ENCODE results near the gene CEP126.

The CEP126 gene

DNA sequence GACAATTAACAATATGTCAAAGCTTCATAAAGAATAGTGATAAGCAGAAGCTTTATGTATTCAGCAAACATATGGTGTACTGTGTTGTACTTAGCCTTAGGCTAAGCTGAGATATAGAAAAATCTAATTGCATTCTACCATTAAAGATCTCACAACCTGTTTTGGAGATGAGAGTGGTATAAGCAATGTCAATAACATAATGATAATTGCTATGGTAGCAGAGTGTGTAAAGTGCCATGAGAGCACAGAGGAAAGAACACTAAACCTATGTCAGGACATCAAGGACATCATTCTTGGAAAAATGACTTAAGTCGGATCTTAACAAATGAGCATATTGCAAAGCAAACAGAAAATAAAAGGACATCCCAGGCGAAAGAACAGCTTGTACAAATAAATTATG, 30.1 kb downstream of the CEP126 start:
- ATAC-seq = no peak
- TF ChIP-seq CSRNP3 (CRISPR knock-in tag; IDR thresholded peaks at IDR 0.05) (no peak), ZFP3 (CRISPR knock-in tag; IDR thresholded peaks at IDR 0.05) (no peak), TCF4 (CRISPR knock-in tag; IDR thresholded peaks at IDR 0.05; ENCODE audit: borderline replicate concordance) (0 out of 2 replicates have a peak, but pooled peaks have one; percentile 63)

DNA sequence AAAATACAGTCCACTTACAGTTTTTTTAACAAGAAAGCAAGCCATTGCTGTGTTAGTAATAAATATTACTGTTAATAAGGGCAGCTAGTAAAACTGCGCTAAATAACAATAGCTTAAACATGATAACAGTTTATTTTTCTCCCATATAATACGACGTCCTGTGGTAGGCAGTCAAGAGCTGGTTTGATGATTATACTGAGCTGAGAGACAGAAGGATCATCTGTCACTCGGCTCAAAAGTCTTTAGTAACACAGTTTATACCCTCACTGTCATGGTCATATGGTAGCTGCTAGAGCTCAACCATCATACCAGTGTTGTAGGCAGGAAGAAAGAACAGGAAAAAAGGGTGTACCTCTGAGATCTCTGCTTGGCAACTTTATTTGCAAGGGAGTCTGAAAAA, 30.6 kb downstream of the CEP126 start:
- ATAC-seq = no peak
- TF ChIP-seq ZFP30 (CRISPR knock-in tag; IDR thresholded peaks at IDR 0.05) (no peak), ARNTL (CRISPR knock-in tag; IDR thresholded peaks at IDR 0.05; ENCODE audit: borderline replicate concordance, low read depth) (no peak), ZNF70 (CRISPR knock-in tag; IDR thresholded peaks at IDR 0.05) (no peak), GLIS3 (CRISPR knock-in tag; IDR thresholded peaks at IDR 0.05) (no peak), ZNF8 (CRISPR knock-in tag; IDR thresholded peaks at IDR 0.05) (no peak), ZC3H10 (CRISPR knock-in tag; IDR thresholded peaks at IDR 0.05) (no peak), CSDC2 (CRISPR knock-in tag; IDR thresholded peaks at IDR 0.05) (no peak), RARB (CRISPR knock-in tag; IDR thresholded peaks at IDR 0.05) (no peak), PPARA (CRISPR knock-in tag; IDR thresholded peaks at IDR 0.05; ENCODE audit: borderline replicate concordance) (no peak), ISL1 (CRISPR knock-in tag; IDR thresholded peaks at IDR 0.05) (no peak), PATZ1 (CRISPR knock-in tag; IDR thresholded peaks at IDR 0.05; ENCODE audit: borderline replicate concordance) (no peak), ESRRG (CRISPR knock-in tag; IDR thresholded peaks at IDR 0.05) (no peak), BACH2 (CRISPR knock-in tag; IDR thresholded peaks at IDR 0.05; ENCODE audit: borderline replicate concordance) (no peak)
- TF ChIP-seq, protein P1, sequence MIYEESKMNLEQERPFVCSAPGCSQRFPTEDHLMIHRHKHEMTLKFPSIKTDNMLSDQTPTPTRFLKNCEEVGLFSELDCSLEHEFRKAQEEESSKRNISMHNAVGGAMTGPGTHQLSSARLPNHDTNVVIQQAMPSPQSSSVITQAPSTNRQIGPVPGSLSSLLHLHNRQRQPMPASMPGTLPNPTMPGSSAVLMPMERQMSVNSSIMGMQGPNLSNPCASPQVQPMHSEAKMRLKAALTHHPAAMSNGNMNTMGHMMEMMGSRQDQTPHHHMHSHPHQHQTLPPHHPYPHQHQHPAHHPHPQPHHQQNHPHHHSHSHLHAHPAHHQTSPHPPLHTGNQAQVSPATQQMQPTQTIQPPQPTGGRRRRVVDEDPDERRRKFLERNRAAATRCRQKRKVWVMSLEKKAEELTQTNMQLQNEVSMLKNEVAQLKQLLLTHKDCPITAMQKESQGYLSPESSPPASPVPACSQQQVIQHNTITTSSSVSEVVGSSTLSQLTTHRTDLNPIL (CRISPR knock-in tag; IDR thresholded peaks at IDR 0.05; ENCODE audit: low read depth) = no peak
- TF ChIP-seq, protein P2, sequence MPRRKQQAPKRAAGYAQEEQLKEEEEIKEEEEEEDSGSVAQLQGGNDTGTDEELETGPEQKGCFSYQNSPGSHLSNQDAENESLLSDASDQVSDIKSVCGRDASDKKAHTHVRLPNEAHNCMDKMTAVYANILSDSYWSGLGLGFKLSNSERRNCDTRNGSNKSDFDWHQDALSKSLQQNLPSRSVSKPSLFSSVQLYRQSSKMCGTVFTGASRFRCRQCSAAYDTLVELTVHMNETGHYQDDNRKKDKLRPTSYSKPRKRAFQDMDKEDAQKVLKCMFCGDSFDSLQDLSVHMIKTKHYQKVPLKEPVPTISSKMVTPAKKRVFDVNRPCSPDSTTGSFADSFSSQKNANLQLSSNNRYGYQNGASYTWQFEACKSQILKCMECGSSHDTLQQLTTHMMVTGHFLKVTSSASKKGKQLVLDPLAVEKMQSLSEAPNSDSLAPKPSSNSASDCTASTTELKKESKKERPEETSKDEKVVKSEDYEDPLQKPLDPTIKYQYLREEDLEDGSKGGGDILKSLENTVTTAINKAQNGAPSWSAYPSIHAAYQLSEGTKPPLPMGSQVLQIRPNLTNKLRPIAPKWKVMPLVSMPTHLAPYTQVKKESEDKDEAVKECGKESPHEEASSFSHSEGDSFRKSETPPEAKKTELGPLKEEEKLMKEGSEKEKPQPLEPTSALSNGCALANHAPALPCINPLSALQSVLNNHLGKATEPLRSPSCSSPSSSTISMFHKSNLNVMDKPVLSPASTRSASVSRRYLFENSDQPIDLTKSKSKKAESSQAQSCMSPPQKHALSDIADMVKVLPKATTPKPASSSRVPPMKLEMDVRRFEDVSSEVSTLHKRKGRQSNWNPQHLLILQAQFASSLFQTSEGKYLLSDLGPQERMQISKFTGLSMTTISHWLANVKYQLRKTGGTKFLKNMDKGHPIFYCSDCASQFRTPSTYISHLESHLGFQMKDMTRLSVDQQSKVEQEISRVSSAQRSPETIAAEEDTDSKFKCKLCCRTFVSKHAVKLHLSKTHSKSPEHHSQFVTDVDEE (CRISPR knock-in tag; IDR thresholded peaks at IDR 0.05) = no peak
- TF ChIP-seq, protein P3, sequence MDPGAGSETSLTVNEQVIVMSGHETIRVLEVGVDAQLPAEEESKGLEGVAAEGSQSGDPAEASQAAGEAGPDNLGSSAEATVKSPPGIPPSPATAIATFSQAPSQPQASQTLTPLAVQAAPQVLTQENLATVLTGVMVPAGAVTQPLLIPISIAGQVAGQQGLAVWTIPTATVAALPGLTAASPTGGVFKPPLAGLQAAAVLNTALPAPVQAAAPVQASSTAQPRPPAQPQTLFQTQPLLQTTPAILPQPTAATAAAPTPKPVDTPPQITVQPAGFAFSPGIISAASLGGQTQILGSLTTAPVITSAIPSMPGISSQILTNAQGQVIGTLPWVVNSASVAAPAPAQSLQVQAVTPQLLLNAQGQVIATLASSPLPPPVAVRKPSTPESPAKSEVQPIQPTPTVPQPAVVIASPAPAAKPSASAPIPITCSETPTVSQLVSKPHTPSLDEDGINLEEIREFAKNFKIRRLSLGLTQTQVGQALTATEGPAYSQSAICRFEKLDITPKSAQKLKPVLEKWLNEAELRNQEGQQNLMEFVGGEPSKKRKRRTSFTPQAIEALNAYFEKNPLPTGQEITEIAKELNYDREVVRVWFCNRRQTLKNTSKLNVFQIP (CRISPR knock-in tag; IDR thresholded peaks at IDR 0.05; ENCODE audit: borderline replicate concordance, low read depth) = no peak

GRCh38 chr11:101949680-101950220, 34.9 kb downstream of the CEP126 start:
- no peak for ATAC-seq
- TF ChIP-seq OSR1 (CRISPR knock-in tag; IDR thresholded peaks at IDR 0.05) = no peak
- no peak for TF ChIP-seq PPARA (CRISPR knock-in tag; IDR thresholded peaks at IDR 0.05; ENCODE audit: borderline replicate concordance)
- no peak for TF ChIP-seq ISL1 (CRISPR knock-in tag; IDR thresholded peaks at IDR 0.05)
- TF ChIP-seq SNAI2 (CRISPR knock-in tag; IDR thresholded peaks at IDR 0.05) = no peak
- TF ChIP-seq ZFP30 (CRISPR knock-in tag; IDR thresholded peaks at IDR 0.05) = no peak
- TF ChIP-seq, protein P2 (CRISPR knock-in tag; IDR thresholded peaks at IDR 0.05) = no peak
- no peak for TF ChIP-seq ESRRG (CRISPR knock-in tag; IDR thresholded peaks at IDR 0.05)
- no peak for TF ChIP-seq ARNTL (CRISPR knock-in tag; IDR thresholded peaks at IDR 0.05; ENCODE audit: borderline replicate concordance, low read depth)
- no peak for TF ChIP-seq CSDC2 (CRISPR knock-in tag; IDR thresholded peaks at IDR 0.05)
- TF ChIP-seq, protein P1 (CRISPR knock-in tag; IDR thresholded peaks at IDR 0.05; ENCODE audit: low read depth) = no peak
- TF ChIP-seq ZFP3 (CRISPR knock-in tag; IDR thresholded peaks at IDR 0.05) = no peak

All from SK-N-SH treated with all-trans-retinoic acid at 6 μM for 48 hours (cell line).